GM12878 (cell line): ENCODE measurements around the gene SMOC1. TPM values are rescaled to one million over a fixed set of nuclear protein-coding genes. Genes with fewer than 3 reads are reported as not detected.

Source experiments
- ATAC-seq: fragments of 200-7000 bp; cut with Tn5 transposase; 3 replicates; pipeline ENCODE4 v1.9.1; 2020; ENCODE audit warnings: mild to moderate bottlenecking, moderate library complexity
- BruUV-seq: library from RNA; stranded (reverse); fragments of 400-500 nt; replicated peaks from 2 replicates; lab custom pipeline; 2021; lab: Mats Ljungman, UMichigan
- CTCF ChIA-PET: fragments of 300-600 bp; sonication (Branson Sonifier 250); formaldehyde crosslinking; extraction: SDS; loops from one replicate; lab custom pipeline; 2021; ENCODE audit warnings: inconsistent platforms; lab: Yijun Ruan, JAX
- POLR2A ChIA-PET: fragments of 350-600 bp; formaldehyde crosslinking; extraction: SDS; loops from one replicate; lab custom pipeline; 2021; ENCODE audit warnings: inconsistent platforms; lab: Charles Lee
- RAD21 ChIA-PET: fragments of 300-600 bp; sonication (Branson Sonifier 250); formaldehyde crosslinking; loops from one replicate; lab custom pipeline; 2023; ENCODE audit warnings: antibody characterized with exemption; ENCODE audit not compliant: unreplicated experiment; lab: Charles Lee
- SMC1A ChIA-PET: fragments of 300-600 bp; sonication (Branson Sonifier 250); formaldehyde crosslinking; loops from one replicate; lab custom pipeline; 2023; ENCODE audit not compliant: unreplicated experiment, uncharacterized antibody; lab: Charles Lee
- DNase-seq: peaks from one replicate; pipeline ENCODE4 v3.0.0-alpha.2; 2011; ENCODE audit warnings: low read depth, low spot score
- FAIRE-seq: peaks from 3 replicates; lab custom pipeline; 2011; peaks lifted over from hg19 to GRCh38; lab: Jason Lieb, UNC
- H2AFZ ChIP-seq: 2 replicates; pipeline ENCODE4 v1.6.0; 2011; ENCODE audit warnings: low read depth, low read length, control low read depth; ENCODE audit not compliant: control insufficient read depth
- H3K27ac ChIP-seq: 2 replicates; pipeline ENCODE4 v1.5.1; 2011; ENCODE audit warnings: control low read depth; ENCODE audit not compliant: control insufficient read depth, insufficient read depth
- H3K27me3 ChIP-seq, 2 experiments: replicated peaks in 1 of 2; 2 replicates each; pipeline versions ENCODE4 v1.6.0 to v1.6.1; 2011; ENCODE audit warnings: low read length in 1 of 2; ENCODE audit not compliant: control insufficient read depth in 2 of 2, insufficient read depth in 2 of 2
- H3K36me3 ChIP-seq, 2 experiments: 2 replicates each; pipeline ENCODE4 v1.5.1; 2011; ENCODE audit warnings: low read length in 1 of 2; ENCODE audit not compliant: control insufficient read depth in 2 of 2, insufficient read depth in 2 of 2
- H3K4me1 ChIP-seq: 2 replicates; pipeline ENCODE4 v1.6.1; 2011; ENCODE audit warnings: mild to moderate bottlenecking, low read length, moderate library complexity, mixed read lengths; ENCODE audit not compliant: control insufficient read depth, insufficient read depth
- H3K4me2 ChIP-seq: 2 replicates; pipeline ENCODE4 v1.6.0; 2011; ENCODE audit warnings: control low read depth; ENCODE audit not compliant: control insufficient read depth, insufficient read depth
- H3K4me3 ChIP-seq: fragments of 200-600 bp; sonication (generic); 2 replicates; pipeline ENCODE4 v1.5.1; 2016
- H3K79me2 ChIP-seq: 2 replicates; pipeline ENCODE4 v1.6.0; 2011; ENCODE audit warnings: low read length; ENCODE audit not compliant: control insufficient read depth, insufficient read depth
- H3K9ac ChIP-seq: 2 replicates; pipeline ENCODE4 v1.8.0; 2011; ENCODE audit warnings: low read length, control low read depth, mixed read lengths; ENCODE audit not compliant: control insufficient read depth, insufficient read depth
- H3K9me3 ChIP-seq: replicated peaks from 3 replicates; pipeline ENCODE4 v1.5.1; 2011; ENCODE audit warnings: mild to moderate bottlenecking, low read length; ENCODE audit not compliant: control insufficient read depth, insufficient read depth
- H4K20me1 ChIP-seq: 2 replicates; pipeline ENCODE4 v1.6.0; 2011; ENCODE audit not compliant: control insufficient read depth, insufficient read depth
- CEBPB ChIP-seq, 2 experiments: fragments of 150-350 bp in 1 of 2; IDR thresholded peaks; 2 replicates each; pipeline ENCODE4 v1.6.1; 2012 to 2014; ENCODE audit warnings: low read depth in 2 of 2, low read length in 2 of 2, borderline replicate concordance in 1 of 2, inconsistent platforms in 1 of 2
- EED ChIP-seq: sonication (generic); IDR thresholded peaks from 2 replicates; pipeline ENCODE4 v1.6.1; 2016; ENCODE audit warnings: antibody characterized with exemption, low read depth
- EP300 ChIP-seq, 2 experiments: fragments of 150-350 bp in 1 of 2; IDR thresholded peaks; 2 replicates each; pipeline ENCODE4 v1.6.1; 2011 to 2012; ENCODE audit warnings: low read depth in 2 of 2, low read length in 2 of 2, borderline replicate concordance in 1 of 2, improper control_type of control experiment in 1 of 2, inconsistent platforms in 1 of 2; ENCODE audit not compliant: control insufficient read depth in 1 of 2
- NFYA ChIP-seq: IDR thresholded peaks from 2 replicates; pipeline ENCODE4 v1.6.1; 2011; ENCODE audit warnings: low read depth, mild to moderate bottlenecking, low read length, improper control_type of control experiment, borderline replicate concordance
- RB1 ChIP-seq: fragments of 450-650 bp; formaldehyde crosslinking; IDR thresholded peaks from 2 replicates; pipeline ENCODE4 v1.6.1; 2017; ENCODE audit warnings: mild to moderate bottlenecking, borderline replicate concordance
- STAT1 ChIP-seq: fragments of 450-650 bp; conservative IDR thresholded peaks from 2 replicates; pipeline ENCODE4 v1.6.1; 2014; ENCODE audit warnings: antibody characterized with exemption, mild to moderate bottlenecking
- ZNF24 ChIP-seq: fragments of 450-650 bp; IDR thresholded peaks from 2 replicates; pipeline ENCODE4 v1.6.1; 2017; ENCODE audit warnings: antibody characterized with exemption, mild to moderate bottlenecking
- WGBS: methylation state at CpG from one replicate; pipeline ENCODE4 v1.1.6; 2016; ENCODE audit warnings: low lambda C conversion rate; ENCODE audit not compliant: insufficient replicate concordance, insufficient coverage; ENCODE audit errors: missing lambda C conversion rate; 5-methylcytosine and 5-hydroxymethylcytosine counted together
- in situ Hi-C: fragments of 300-500 bp; cut with MboI; formaldehyde crosslinking; loops from 9 replicates; pipeline ENCODE4 v1.14.3; 2018; ENCODE audit warnings: mixed read lengths
- intact Hi-C: fragments of 100-400 bp; cut with micrococcal nuclease; formaldehyde crosslinking; loops from one replicate; pipeline ENCODE4 v1.14.2; 2022; ENCODE audit not compliant: unreplicated experiment
- polyA plus RNA-seq, 11 experiments: library from polyadenylated mRNA; depleted of rRNA in 4 of 11; unstranded in 6 of 11; stranded (reverse) in 5 of 11; fragments of >200 nt; fragmentation: Nextera tagmentation in 4 of 11; fragmentation: Illumina TruSeq in 1 of 11; extraction: Ambion mirVana in 4 of 11; extraction: Trizol in 1 of 11; gene quantifications; 1 replicate in 1 of 11; 2 replicates in 10 of 11; pipeline versions ENCODE4 v1.2.1 to v1.2.3, GENCODE V29; 2011 to 2016; ENCODE audit warnings: inconsistent platforms in 2 of 11, missing spikeins in 2 of 11, low read depth in 1 of 11
- total RNA-seq, 4 experiments: library from RNA; depleted of rRNA in 3 of 4; stranded (reverse); fragments of >200 nt in 3 of 4; fragmentation: Illumina TruSeq in 1 of 4; extraction: Trizol in 1 of 4; gene quantifications; 2 replicates each; pipeline versions ENCODE4 v1.2.1 to v1.2.3, GENCODE V29; 2013 to 2021
- TF ChIP-seq, protein P1 (sequence below): fragments of 450-650 bp; conservative IDR thresholded peaks from 2 replicates; pipeline ENCODE4 v1.6.1; 2017; ENCODE audit warnings: mild to moderate bottlenecking, moderate library complexity
- TF ChIP-seq, protein P2 (sequence below): IDR thresholded peaks from 2 replicates; pipeline ENCODE4 v1.6.1; 2011; ENCODE audit warnings: borderline replicate concordance, low read depth, mild to moderate bottlenecking, moderate library complexity, low read length; ENCODE audit not compliant: insufficient read depth, poor library complexity, severe bottlenecking
- TF ChIP-seq, protein P3 (sequence below): fragments of 450-650 bp; formaldehyde crosslinking; IDR thresholded peaks from 2 replicates; pipeline ENCODE4 v1.4.0; 2020; ENCODE audit warnings: mild to moderate bottlenecking, moderate library complexity

The SMOC1 gene
- total and polyA plus RNA-seq, 10 of the 15 experiments (the other 5 are each of a cell fraction or from before 2014, with no cell fraction given) = 0.03 to 0.26 (median 0.14) TPM; not detected in 7

DNA sequence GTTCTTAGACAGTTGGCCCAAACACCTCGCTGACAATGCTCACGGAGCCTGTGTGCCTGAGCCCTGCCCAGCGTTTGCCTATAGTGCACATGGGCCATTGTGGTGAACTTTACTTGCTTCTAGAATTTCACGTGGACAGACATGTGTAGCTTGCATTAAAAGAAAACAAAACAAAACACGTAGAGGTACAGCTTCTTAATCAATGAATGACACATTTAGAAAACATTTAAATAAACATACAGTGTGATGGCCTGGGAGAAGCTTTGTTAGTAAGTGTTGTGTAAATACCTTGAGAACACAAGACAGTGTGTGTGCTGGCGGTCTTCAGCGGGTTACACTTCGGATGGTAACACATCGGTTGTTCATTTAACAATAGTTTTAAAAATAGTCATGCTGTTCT lies 38.1 kb downstream of the SMOC1 start:
- BruUV-seq = no TSS peak
- no peak overlapping the region for H3K4me3 ChIP-seq
- ChIA-PET CTCF (no interaction called here), POLR2A (no interaction called here), SMC1A (no interaction called here), RAD21 (no interaction called here)
- no peak for FAIRE-seq
- H3K27me3 ChIP-seq = peaks cover 0 to 5% of the 10 kb centered on the region in 2 experiments; a peak in 2 of 4 replicates
- intact Hi-C loops (no loop called here), in situ Hi-C loops (no loop called here)
- H4K20me1 ChIP-seq = no peaks in the 10 kb centered on the region
- TF ChIP-seq EP300 (IDR thresholded peaks at IDR 0.05; ENCODE audit: borderline replicate concordance in 1 of 2, control insufficient read depth in 1 of 2, low read depth in 2 of 2, low read length in 2 of 2) (no peak), ZNF24 (no peak), RB1 (no peak), STAT1 (no peak), NFYA (no peak), EED (no peak), CEBPB (IDR thresholded peaks at IDR 0.05; ENCODE audit: borderline replicate concordance in 1 of 2, low read depth in 2 of 2, low read length in 2 of 2) (no peak)
- TF ChIP-seq, protein P1, sequence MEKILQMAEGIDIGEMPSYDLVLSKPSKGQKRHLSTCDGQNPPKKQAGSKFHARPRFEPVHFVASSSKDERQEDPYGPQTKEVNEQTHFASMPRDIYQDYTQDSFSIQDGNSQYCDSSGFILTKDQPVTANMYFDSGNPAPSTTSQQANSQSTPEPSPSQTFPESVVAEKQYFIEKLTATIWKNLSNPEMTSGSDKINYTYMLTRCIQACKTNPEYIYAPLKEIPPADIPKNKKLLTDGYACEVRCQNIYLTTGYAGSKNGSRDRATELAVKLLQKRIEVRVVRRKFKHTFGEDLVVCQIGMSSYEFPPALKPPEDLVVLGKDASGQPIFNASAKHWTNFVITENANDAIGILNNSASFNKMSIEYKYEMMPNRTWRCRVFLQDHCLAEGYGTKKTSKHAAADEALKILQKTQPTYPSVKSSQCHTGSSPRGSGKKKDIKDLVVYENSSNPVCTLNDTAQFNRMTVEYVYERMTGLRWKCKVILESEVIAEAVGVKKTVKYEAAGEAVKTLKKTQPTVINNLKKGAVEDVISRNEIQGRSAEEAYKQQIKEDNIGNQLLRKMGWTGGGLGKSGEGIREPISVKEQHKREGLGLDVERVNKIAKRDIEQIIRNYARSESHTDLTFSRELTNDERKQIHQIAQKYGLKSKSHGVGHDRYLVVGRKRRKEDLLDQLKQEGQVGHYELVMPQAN = no peak
- TF ChIP-seq, protein P2, sequence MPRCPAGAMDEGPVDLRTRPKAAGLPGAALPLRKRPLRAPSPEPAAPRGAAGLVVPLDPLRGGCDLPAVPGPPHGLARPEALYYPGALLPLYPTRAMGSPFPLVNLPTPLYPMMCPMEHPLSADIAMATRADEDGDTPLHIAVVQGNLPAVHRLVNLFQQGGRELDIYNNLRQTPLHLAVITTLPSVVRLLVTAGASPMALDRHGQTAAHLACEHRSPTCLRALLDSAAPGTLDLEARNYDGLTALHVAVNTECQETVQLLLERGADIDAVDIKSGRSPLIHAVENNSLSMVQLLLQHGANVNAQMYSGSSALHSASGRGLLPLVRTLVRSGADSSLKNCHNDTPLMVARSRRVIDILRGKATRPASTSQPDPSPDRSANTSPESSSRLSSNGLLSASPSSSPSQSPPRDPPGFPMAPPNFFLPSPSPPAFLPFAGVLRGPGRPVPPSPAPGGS = no peak
- TF ChIP-seq, protein P3, sequence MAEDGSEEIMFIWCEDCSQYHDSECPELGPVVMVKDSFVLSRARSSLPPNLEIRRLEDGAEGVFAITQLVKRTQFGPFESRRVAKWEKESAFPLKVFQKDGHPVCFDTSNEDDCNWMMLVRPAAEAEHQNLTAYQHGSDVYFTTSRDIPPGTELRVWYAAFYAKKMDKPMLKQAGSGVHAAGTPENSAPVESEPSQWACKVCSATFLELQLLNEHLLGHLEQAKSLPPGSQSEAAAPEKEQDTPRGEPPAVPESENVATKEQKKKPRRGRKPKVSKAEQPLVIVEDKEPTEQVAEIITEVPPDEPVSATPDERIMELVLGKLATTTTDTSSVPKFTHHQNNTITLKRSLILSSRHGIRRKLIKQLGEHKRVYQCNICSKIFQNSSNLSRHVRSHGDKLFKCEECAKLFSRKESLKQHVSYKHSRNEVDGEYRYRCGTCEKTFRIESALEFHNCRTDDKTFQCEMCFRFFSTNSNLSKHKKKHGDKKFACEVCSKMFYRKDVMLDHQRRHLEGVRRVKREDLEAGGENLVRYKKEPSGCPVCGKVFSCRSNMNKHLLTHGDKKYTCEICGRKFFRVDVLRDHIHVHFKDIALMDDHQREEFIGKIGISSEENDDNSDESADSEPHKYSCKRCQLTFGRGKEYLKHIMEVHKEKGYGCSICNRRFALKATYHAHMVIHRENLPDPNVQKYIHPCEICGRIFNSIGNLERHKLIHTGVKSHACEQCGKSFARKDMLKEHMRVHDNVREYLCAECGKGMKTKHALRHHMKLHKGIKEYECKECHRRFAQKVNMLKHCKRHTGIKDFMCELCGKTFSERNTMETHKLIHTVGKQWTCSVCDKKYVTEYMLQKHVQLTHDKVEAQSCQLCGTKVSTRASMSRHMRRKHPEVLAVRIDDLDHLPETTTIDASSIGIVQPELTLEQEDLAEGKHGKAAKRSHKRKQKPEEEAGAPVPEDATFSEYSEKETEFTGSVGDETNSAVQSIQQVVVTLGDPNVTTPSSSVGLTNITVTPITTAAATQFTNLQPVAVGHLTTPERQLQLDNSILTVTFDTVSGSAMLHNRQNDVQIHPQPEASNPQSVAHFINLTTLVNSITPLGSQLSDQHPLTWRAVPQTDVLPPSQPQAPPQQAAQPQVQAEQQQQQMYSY (CRISPR knock-in tag) = no peak
- no peak overlapping the region for H3K27ac ChIP-seq
- 43% methylated on average over 9 of the region's 9 CpGs for WGBS
- H3K4me1 ChIP-seq = no peaks in the 10 kb centered on the region
- no peak overlapping the region for H3K4me2 ChIP-seq
- H2AFZ ChIP-seq = no peak overlapping the region
- DNase-seq = no peak
- no peaks in the 10 kb centered on the region for H3K79me2 ChIP-seq
- no peaks in the 10 kb centered on the region for H3K9me3 ChIP-seq
- no peak overlapping the region for H3K9ac ChIP-seq
- no peaks in the 10 kb centered on the region for H3K36me3 ChIP-seq
- no peak for ATAC-seq
